ENCODE measurements around the gene ADGRF4.
A peak's percentile ranks its signal among the peaks of the same experiment; 100 is the strongest.
"Not testable (repeated sequence)": the region's sequence is repeated elsewhere in the genome, so short reads cannot be mapped to it uniquely, and the experiment has no call there.

ADGRF4 gene

GRCh38 chr6:47734831-47735481 lies 36.6 kb downstream of the ADGRF4 start:
- no peak for DNase-seq (ENCODE audit: low spot score)

- DNase-seq (ENCODE audit: low spot score): no peak
These were observed 37.8 kb downstream of the ADGRF4 start for GRCh38 chr6:47736083-47736700.

- DNase-seq (ENCODE audit: low spot score): peak; percentile 21
These were observed 39.0 kb downstream of the ADGRF4 start for GRCh38 chr6:47737406-47737805.

GRCh38 chr6:47740714-47741113 lies 42.3 kb downstream of the ADGRF4 start:
- DNase-seq (ENCODE audit: low spot score): no peak

GRCh38 chr6:47741807-47742206 lies 43.4 kb downstream of the ADGRF4 start:
- peak; percentile 57 for DNase-seq (ENCODE audit: low spot score)

- no peak for DNase-seq (ENCODE audit: low spot score)
These were observed 45.4 kb downstream of the ADGRF4 start for GRCh38 chr6:47743744-47744143.

GRCh38 chr6:47745269-47745668 lies 46.9 kb downstream of the ADGRF4 start:
- not testable (repeated sequence) for DNase-seq (ENCODE audit: low spot score)

GRCh38 chr6:47749757-47750156 lies 51.4 kb downstream of the ADGRF4 start:
- no peak for DNase-seq (ENCODE audit: low spot score)

- DNase-seq (ENCODE audit: low spot score): no peak
These were observed 54.4 kb downstream of the ADGRF4 start for GRCh38 chr6:47752801-47753200.

- no peak for DNase-seq (ENCODE audit: low spot score)
These were observed 61.0 kb downstream of the ADGRF4 start for GRCh38 chr6:47759364-47759763.

- DNase-seq (ENCODE audit: low spot score): no peak
These were observed 64.1 kb downstream of the ADGRF4 start for GRCh38 chr6:47762502-47762901.

- DNase-seq (ENCODE audit: low spot score): no peak
These were observed 68.1 kb downstream of the ADGRF4 start for GRCh38 chr6:47766445-47766844.

GRCh38 chr6:47767102-47767501 lies 68.7 kb downstream of the ADGRF4 start:
- no peak for DNase-seq (ENCODE audit: low spot score)

- no peak for DNase-seq (ENCODE audit: low spot score)
These were observed 71.6 kb downstream of the ADGRF4 start for GRCh38 chr6:47769982-47770381.
